CD4-positive, alpha-beta memory T cell (primary cell): Measurements from ENCODE around the gene EPHA10. TPM values are rescaled to one million over a fixed set of nuclear protein-coding genes. Genes with fewer than 3 reads are reported as not detected.

ENCODE experiments used
- CTCF ChIA-PET: fragments of 350-600 bp; sonication (Branson Sonifier 250); formaldehyde crosslinking; loops from one replicate; lab custom pipeline; 2021; ENCODE audit warnings: inconsistent platforms; ENCODE audit not compliant: partially characterized antibody; lab: Charles Lee
- POLR2A ChIA-PET: fragments of 350-600 bp; sonication (Branson Sonifier 250); formaldehyde crosslinking; loops from one replicate; lab custom pipeline; 2021; ENCODE audit not compliant: partially characterized antibody; lab: Charles Lee
- DNase-seq, 5 donors: peaks; one replicate each; pipeline versions ENCODE4 v3.0.0 to v3.0.0-alpha.2; 2020 to 2022; ENCODE audit warnings: mixed read lengths in 1 of 5
- H3K27ac ChIP-seq: one replicate; pipeline ENCODE4 v1.7.0; 2013; ENCODE audit warnings: low read depth, low read length
- H3K27me3 ChIP-seq: 2 replicates; pipeline ENCODE4 v1.7.0; 2013; ENCODE audit warnings: mild to moderate bottlenecking, low read length, moderate library complexity; ENCODE audit not compliant: insufficient read depth
- H3K36me3 ChIP-seq: 2 replicates; pipeline ENCODE4 v1.7.0; 2013; ENCODE audit warnings: mild to moderate bottlenecking, low read length, moderate library complexity; ENCODE audit not compliant: insufficient read depth
- H3K4me1 ChIP-seq: 2 replicates; pipeline ENCODE4 v1.7.0; 2013; ENCODE audit warnings: mild to moderate bottlenecking, low read length, moderate library complexity; ENCODE audit not compliant: insufficient read depth
- H3K4me3 ChIP-seq, 2 donors: one replicate each; pipeline ENCODE4 v1.7.0; 2013; ENCODE audit warnings: low read length in 2 of 2, mild to moderate bottlenecking in 1 of 2
- H3K9me3 ChIP-seq, 2 donors: one replicate each; pipeline ENCODE4 v1.7.0; 2013; ENCODE audit warnings: low read length in 2 of 2, control low read depth in 1 of 2; ENCODE audit not compliant: control insufficient read depth in 1 of 2
- H3K27ac Mint-ChIP-seq, 7 donors: one replicate each; pipeline ENCODE4 v1.8.0; 2020 to 2021; ENCODE audit warnings: mixed read lengths in 7 of 7, mild to moderate bottlenecking in 6 of 7, inconsistent platforms in 3 of 7, moderate library complexity in 3 of 7
- H3K27me3 Mint-ChIP-seq, 2 donors: one replicate each; pipeline ENCODE4 v1.8.0; 2020 to 2021; ENCODE audit warnings: mixed read lengths in 2 of 2
- H3K36me3 Mint-ChIP-seq, 2 donors: one replicate each; pipeline ENCODE4 v1.8.0; 2020 to 2021; ENCODE audit warnings: mixed read lengths in 2 of 2, inconsistent platforms in 1 of 2, mild to moderate bottlenecking in 1 of 2
- H3K4me1 Mint-ChIP-seq, 4 donors: one replicate each; pipeline ENCODE4 v1.8.0; 2020 to 2021; ENCODE audit warnings: mixed read lengths in 4 of 4, mild to moderate bottlenecking in 1 of 4
- H3K4me3 Mint-ChIP-seq, 8 donors: one replicate each; pipeline ENCODE4 v1.8.0; 2020 to 2021; ENCODE audit warnings: mixed read lengths in 8 of 8, mild to moderate bottlenecking in 7 of 8, moderate library complexity in 6 of 8, inconsistent platforms in 3 of 8
- H3K9me3 Mint-ChIP-seq, 8 donors: one replicate each; pipeline ENCODE4 v1.8.0; 2020 to 2021; ENCODE audit warnings: mixed read lengths in 8 of 8, mild to moderate bottlenecking in 5 of 8, inconsistent platforms in 3 of 8, moderate library complexity in 1 of 8
- intact Hi-C: fragments of 100-400 bp; cut with micrococcal nuclease; formaldehyde crosslinking; loops from one replicate; pipeline ENCODE4 v1.15.1; 2023
- polyA plus RNA-seq, 2 donors: library from polyadenylated mRNA; unstranded; fragments of 300-500 nt; fragmentation: Illumina TruSeq; gene quantifications; one replicate each; pipeline ENCODE4 v1.2.3, GENCODE V29; 2021
- total RNA-seq, 2 experiments: library from RNA; stranded (reverse); gene quantifications; one replicate each; pipeline ENCODE4 v1.2.3, GENCODE V29; 2021

EPHA10 gene
- total and polyA plus RNA-seq, 4 experiments from 2014 or later = 0.36 TPM; not detected in 3

- Mint-ChIP-seq H3K4me3 (peak overlapping the region in 1 of 8 donors; percentile 3), H3K4me1 (peaks cover 2 to 8% (median 7%) of the 10 kb centered on the region in 4 donors), H3K36me3 (no peaks in the 10 kb centered on the region), H3K27me3 (peaks cover 18 to 22% of the 10 kb centered on the region in 2 donors), H3K27ac (no peak overlapping the region), H3K9me3 (no peaks in the 10 kb centered on the region)
- peaks cover 13% of the 10 kb centered on the region for H3K27me3 ChIP-seq
- DNase-seq = no peak
- no peaks in the 10 kb centered on the region for H3K4me1 ChIP-seq
- H3K9me3 ChIP-seq = no peaks in the 10 kb centered on the region
- intact Hi-C loops = no loop called here
- ChIA-PET CTCF (no interaction called here), POLR2A (no interaction called here)
- H3K4me3 ChIP-seq = no peak overlapping the region
- no peaks in the 10 kb centered on the region for H3K36me3 ChIP-seq
- no peak overlapping the region for H3K27ac ChIP-seq
Observed at GRCh38 chr1:37755951-37756560, 8.9 kb downstream of the EPHA10 start.

GRCh38 chr1:37755290-37755689, 9.6 kb downstream of the EPHA10 start:
- Mint-ChIP-seq H3K4me3 (peak overlapping the region in 1 of 8 donors; percentile 4), H3K36me3 (no peaks in the 10 kb centered on the region), H3K9me3 (no peaks in the 10 kb centered on the region), H3K27me3 (peaks cover 17 to 25% of the 10 kb centered on the region in 2 donors), H3K4me1 (peaks cover 2 to 8% (median 7%) of the 10 kb centered on the region in 4 donors), H3K27ac (no peak overlapping the region)
- H3K4me3 ChIP-seq = no peak overlapping the region
- POLR2A ChIA-PET = no interaction called here
- H3K9me3 ChIP-seq = no peaks in the 10 kb centered on the region
- no peaks in the 10 kb centered on the region for H3K36me3 ChIP-seq
- H3K27ac ChIP-seq = no peak overlapping the region
- H3K4me1 ChIP-seq = no peaks in the 10 kb centered on the region
- DNase-seq = no peak
- peaks cover 13% of the 10 kb centered on the region for H3K27me3 ChIP-seq
- CTCF ChIA-PET = no interaction called here
- intact Hi-C loops = no loop called here

- no peak for DNase-seq
- no peaks in the 10 kb centered on the region for H3K36me3 ChIP-seq
- ChIA-PET CTCF (no interaction called here), POLR2A (no interaction called here)
- no peaks in the 10 kb centered on the region for H3K9me3 Mint-ChIP-seq
- intact Hi-C loops = no loop called here
- H3K27me3 ChIP-seq = peaks cover 13% of the 10 kb centered on the region
- no peak overlapping the region for H3K27ac Mint-ChIP-seq
- no peaks in the 10 kb centered on the region for H3K36me3 Mint-ChIP-seq
- H3K4me1 ChIP-seq = no peaks in the 10 kb centered on the region
- no peak overlapping the region for H3K4me3 ChIP-seq
- peaks cover 20 to 30% of the 10 kb centered on the region in 2 donors for H3K27me3 Mint-ChIP-seq
- H3K9me3 ChIP-seq = no peaks in the 10 kb centered on the region
- H3K4me1 Mint-ChIP-seq = peaks cover 3 to 8% (median 7%) of the 10 kb centered on the region in 4 donors
- peak overlapping the region in 7 of 8 donors; percentile 35 to 78 (median 65) for H3K4me3 Mint-ChIP-seq
- H3K27ac ChIP-seq = no peak overlapping the region
Observed at GRCh38 chr1:37753473-37754321, 11.2 kb downstream of the EPHA10 start.

- Mint-ChIP-seq H3K4me1 (peaks cover 3 to 8% (median 7%) of the 10 kb centered on the region in 4 donors), H3K27me3 (peaks cover 23 to 33% of the 10 kb centered on the region in 2 donors), H3K9me3 (no peaks in the 10 kb centered on the region), H3K27ac (no peak overlapping the region), H3K4me3 (peak overlapping the region; percentile 64 to 80 (median 74)), H3K36me3 (no peaks in the 10 kb centered on the region)
- Histone ChIP-seq H3K27me3 (peaks cover 13% of the 10 kb centered on the region), H3K9me3 (no peaks in the 10 kb centered on the region), H3K27ac (no peak overlapping the region), H3K4me1 (no peaks in the 10 kb centered on the region), H3K4me3 (no peak overlapping the region), H3K36me3 (no peaks in the 10 kb centered on the region)
- ChIA-PET POLR2A (no interaction called here), CTCF (no interaction called here)
- no peak for DNase-seq
- intact Hi-C loops = no loop called here
Observed at GRCh38 chr1:37752583-37753471, 12.1 kb downstream of the EPHA10 start.

- intact Hi-C loops = no loop called here
- POLR2A ChIA-PET = no interaction called here
- H3K9me3 Mint-ChIP-seq = no peaks in the 10 kb centered on the region
- Histone ChIP-seq H3K9me3 (no peaks in the 10 kb centered on the region), H3K36me3 (no peaks in the 10 kb centered on the region), H3K27ac (no peak overlapping the region), H3K27me3 (peaks cover 13% of the 10 kb centered on the region), H3K4me1 (no peaks in the 10 kb centered on the region), H3K4me3 (no peak overlapping the region)
- H3K36me3 Mint-ChIP-seq = no peaks in the 10 kb centered on the region
- H3K4me3 Mint-ChIP-seq = peak overlapping the region; percentile 64 to 80 (median 74)
- no peak for DNase-seq
- CTCF ChIA-PET = no interaction called here
- H3K27ac Mint-ChIP-seq = no peak overlapping the region
- peaks cover 3 to 8% (median 7%) of the 10 kb centered on the region in 4 donors for H3K4me1 Mint-ChIP-seq
- H3K27me3 Mint-ChIP-seq = peaks cover 23 to 34% of the 10 kb centered on the region in 2 donors
Observed at GRCh38 chr1:37752213-37752582, 12.7 kb downstream of the EPHA10 start.

GRCh38 chr1:37748565-37748964, 16.4 kb downstream of the EPHA10 start:
- H3K27me3 Mint-ChIP-seq = peaks cover 16 to 33% of the 10 kb centered on the region in 2 donors
- POLR2A ChIA-PET = no interaction called here

More at GRCh38 chr1:37748565-37748964, 16.4 kb downstream of the EPHA10 start:
- Mint-ChIP-seq H3K9me3 (peaks cover 0 to 6% (median 4%) of the 10 kb centered on the region in 8 donors), H3K36me3 (no peaks in the 10 kb centered on the region), H3K27ac (no peak overlapping the region), H3K4me3 (no peak overlapping the region), H3K4me1 (peaks cover 3 to 8% (median 7%) of the 10 kb centered on the region in 4 donors)
- intact Hi-C loops = no loop called here
- CTCF ChIA-PET = no interaction called here
- Histone ChIP-seq H3K4me1 (no peaks in the 10 kb centered on the region), H3K36me3 (no peaks in the 10 kb centered on the region), H3K27me3 (peaks cover 11% of the 10 kb centered on the region), H3K27ac (no peak overlapping the region), H3K9me3 (no peaks in the 10 kb centered on the region), H3K4me3 (no peak overlapping the region)
- DNase-seq = no peak
